DMS153 treated with DMSO at 0.1 percent for 48 hours (cell line): ENCODE measurements around the gene FHDC1.
"Not testable (repeated sequence)": the region's sequence is repeated elsewhere in the genome, so short reads cannot be mapped to it uniquely, and the experiment has no call there.

Experiments used
- DNase-seq: peaks from one replicate; lab custom pipeline; 2025; ENCODE audit not compliant: unreplicated experiment; lab: John Stamatoyannopoulos, UW

The FHDC1 gene, protein sequence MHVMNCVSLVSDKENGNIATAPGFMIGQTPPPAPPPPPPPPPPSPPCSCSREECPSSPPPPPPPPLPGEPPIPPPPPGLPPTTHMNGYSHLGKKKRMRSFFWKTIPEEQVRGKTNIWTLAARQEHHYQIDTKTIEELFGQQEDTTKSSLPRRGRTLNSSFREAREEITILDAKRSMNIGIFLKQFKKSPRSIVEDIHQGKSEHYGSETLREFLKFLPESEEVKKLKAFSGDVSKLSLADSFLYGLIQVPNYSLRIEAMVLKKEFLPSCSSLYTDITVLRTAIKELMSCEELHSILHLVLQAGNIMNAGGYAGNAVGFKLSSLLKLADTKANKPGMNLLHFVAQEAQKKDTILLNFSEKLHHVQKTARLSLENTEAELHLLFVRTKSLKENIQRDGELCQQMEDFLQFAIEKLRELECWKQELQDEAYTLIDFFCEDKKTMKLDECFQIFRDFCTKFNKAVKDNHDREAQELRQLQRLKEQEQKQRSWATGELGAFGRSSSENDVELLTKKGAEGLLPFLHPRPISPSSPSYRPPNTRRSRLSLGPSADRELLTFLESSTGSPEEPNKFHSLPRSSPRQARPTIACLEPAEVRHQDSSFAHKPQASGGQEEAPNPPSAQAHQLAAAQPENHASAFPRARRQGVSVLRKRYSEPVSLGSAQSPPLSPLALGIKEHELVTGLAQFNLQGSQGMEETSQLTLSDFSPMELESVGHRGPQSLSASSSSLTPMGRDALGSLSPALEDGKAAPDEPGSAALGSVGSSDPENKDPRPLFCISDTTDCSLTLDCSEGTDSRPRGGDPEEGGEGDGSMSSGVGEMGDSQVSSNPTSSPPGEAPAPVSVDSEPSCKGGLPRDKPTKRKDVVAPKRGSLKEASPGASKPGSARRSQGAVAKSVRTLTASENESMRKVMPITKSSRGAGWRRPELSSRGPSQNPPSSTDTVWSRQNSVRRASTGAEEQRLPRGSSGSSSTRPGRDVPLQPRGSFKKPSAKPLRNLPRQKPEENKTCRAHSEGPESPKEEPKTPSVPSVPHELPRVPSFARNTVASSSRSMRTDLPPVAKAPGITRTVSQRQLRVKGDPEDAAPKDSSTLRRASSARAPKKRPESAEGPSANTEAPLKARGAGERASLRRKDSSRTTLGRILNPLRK

GRCh38 chr4:152935631-152936445 is at the start of gene FHDC1:
FHDC1 (plus strand) TSS chr4:152936323; CDS start chr4:152943058, 6,735 bp downstream.
- DNase-seq = peak; percentile 89

- no peak for DNase-seq
These were observed 48.1 kb upstream of the FHDC1 start for GRCh38 chr4:152887981-152888380.

DNA sequence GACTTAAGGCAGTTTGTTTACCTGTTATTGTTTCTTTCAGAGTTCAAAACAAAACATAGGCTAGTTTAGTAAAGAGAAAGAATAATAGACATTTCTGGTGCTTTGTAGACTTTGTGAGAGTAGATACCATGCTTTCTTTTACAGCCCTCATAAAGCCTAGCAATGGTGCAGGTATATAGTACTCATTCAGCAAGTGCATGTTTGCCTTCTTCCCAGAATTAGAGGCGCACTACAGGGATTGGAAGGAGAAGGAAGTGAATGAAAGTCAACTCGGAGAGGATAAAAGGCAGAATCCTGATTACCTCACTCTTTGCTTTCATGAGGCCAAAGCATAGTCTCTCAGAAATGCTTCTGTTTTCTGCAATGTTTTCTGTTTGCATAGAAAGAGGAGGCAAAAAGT is 43.1 kb upstream of the FHDC1 start:
- no peak for DNase-seq

- no peak for DNase-seq
These were observed 41.5 kb upstream of the FHDC1 start for GRCh38 chr4:152894673-152895072.

DNA sequence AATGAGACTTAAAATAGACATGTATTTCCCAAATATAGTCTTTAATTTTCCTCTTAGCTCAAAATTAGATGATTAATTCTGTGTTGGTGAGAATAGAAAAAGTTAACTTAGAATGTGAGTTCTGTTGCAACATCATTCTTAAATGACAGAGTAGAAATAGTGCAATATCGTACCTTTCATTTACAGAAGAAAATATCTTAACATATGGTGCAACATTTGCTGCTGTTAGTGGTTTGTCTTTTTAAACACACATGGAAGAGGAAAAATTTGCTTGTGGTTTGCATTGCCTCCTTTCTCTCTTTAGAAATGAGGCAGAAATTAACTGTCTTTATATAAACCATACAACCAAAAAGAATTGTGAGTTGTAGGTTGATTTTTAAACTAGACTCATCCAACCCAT is 39.3 kb upstream of the FHDC1 start:
- no peak for DNase-seq

DNA sequence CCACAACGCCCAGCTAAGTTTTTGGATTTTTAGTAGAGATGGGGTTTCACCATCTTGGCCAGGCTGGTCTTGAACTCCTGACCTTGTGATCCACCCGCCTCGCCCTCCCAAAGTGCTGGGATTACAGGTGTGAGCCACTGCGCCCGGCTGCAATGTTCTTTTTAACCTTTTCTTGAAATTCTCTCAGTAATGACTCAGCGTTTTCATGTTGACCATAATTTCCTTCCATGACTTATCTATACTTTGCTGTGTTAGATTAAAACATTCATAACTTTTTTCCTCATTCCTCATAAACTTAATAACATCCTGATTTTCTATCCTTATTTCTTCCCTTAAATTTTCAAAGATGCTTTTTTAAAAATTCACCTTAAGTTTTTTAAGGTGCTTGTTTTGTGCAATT is 38.0 kb upstream of the FHDC1 start:
- DNase-seq = not testable (repeated sequence)

DNA sequence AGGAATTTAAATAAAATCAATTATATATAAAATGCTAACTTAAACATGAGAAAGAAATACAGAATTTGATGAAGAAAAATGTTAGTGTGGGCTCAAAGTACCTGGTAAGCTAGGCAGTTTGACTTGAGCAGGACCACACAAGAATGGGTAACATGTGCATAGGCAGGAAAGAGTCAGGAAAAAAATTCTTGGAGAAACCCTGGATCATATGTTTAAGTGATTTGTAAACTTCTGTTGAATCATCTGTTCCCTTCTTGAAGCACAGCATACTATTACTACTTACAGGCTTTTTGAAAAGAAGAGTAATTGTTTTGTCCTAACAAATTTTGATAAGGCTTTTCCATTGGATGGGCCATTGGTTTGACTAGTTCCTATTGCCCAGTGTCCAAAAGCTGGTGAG is 37.5 kb upstream of the FHDC1 start:
- DNase-seq = no peak

DNA sequence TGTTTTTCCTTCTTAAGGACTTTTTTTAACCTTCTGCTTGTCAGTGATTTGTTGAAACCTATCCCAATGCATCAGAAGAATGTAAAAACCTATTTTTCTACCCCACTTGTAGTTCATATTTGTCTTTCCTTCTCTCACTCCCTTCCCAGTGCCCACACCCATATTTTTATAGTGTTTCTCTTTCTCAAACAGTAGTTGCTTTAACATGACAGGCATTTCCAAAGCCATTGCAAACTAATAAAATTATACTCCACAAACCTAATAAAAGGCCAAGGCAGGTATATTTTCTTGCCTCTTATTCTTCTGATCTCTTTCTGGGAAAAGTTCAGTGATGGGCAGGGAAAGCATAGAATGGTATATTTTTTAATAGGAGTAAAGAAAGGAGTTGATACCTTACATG is 35.7 kb upstream of the FHDC1 start:
- no peak for DNase-seq

GRCh38 chr4:152901205-152901604 is 34.9 kb upstream of the FHDC1 start:
- no peak for DNase-seq

DNA sequence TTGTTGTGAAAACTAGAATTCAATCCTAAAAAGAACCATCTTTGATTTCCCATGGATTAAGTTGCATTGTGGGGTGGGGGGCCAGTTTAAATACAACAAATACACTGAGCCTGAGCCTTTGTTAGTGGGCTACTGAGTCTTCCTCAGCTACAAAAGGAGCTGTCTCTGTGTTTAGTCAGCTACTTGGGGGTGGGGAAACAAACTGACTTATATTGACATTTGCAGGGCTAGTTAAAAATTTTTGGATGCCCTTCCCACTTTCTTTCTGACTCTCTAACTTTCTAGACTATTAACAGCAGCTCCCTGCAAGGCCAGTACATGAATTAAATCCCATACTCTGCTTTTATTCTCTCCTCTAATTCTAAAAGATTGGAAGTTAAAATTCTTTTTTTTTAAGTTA is 32.5 kb upstream of the FHDC1 start:
- no peak for DNase-seq

DNA sequence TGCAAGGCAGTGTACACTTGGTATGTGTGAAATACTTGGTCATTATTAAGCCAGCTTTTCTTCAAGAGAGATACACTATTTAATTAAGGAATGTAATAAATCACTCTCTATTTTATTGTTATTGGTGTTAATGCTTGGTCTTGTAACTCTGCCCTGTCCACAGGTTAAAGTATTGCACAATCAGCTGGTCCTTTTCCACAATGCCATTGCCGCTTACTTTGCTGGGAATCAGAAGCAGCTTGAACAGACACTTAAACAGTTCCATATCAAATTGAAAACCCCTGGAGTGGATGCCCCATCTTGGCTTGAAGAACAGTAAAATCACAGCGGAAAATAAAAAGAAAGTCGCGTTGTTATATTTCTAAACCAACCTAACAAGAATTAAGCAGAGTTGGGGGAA is 26.2 kb upstream of the FHDC1 start:
- DNase-seq = no peak

DNA sequence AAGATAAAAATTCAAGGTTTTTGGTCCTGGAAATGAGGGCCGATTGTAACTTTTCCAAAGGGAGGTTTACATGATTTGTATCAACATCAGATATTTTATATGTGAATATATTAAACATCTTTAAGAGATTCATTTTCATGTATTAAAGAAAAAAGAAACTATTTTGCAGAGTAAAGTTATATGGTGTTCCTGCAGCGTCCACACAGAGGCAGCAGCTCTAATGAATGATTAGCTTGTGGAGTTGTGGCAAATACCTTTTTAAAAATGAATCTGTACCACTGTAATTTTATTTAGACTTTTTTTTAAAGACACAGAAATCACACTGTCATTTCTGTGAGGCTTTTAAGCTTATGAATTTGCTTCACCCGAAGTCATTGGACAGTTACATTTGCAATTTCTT is 25.6 kb upstream of the FHDC1 start:
- no peak for DNase-seq

DNA sequence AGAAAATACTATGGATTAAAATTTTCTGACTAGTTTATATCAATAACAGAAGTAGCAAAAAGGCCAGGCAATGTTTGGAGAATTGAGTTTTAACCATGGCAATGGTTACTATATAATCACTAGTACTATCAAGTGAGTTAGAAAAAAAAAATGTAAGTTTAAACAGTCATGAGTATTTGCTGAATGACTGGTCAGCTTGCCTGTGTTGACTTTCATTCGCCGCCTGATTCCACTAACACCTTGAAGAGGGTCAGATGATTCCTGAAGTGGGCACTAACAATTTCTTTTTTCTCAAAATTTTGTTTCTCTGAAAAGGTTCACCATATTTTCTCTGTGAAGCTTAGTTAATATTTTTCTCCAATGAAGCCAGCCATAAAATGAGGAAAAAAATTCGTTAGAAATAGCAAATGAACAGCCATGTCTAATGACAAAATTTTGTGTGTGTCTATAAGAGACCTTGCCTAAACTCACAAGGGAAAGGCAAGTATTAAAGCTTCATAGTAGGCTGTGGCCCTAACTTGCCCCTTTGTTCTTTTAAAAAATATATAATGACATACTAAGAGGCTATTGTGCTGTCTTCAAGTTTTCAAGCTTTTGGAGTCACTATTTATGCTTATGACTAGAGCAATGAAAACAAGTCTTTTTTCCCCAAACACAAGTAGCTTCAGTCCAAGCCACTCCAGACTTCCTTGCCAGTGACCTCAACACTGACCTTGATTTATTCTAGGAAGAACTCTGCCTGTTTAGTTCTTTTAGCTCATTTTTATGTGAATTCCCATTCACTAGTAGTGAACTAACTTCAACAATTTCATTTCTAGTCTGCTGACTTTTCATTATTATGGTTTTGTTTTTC is 18.4 kb upstream of the FHDC1 start:
- no peak for DNase-seq

- no peak for DNase-seq
These were observed 16.3 kb upstream of the FHDC1 start for GRCh38 chr4:152919826-152920225.

DNA sequence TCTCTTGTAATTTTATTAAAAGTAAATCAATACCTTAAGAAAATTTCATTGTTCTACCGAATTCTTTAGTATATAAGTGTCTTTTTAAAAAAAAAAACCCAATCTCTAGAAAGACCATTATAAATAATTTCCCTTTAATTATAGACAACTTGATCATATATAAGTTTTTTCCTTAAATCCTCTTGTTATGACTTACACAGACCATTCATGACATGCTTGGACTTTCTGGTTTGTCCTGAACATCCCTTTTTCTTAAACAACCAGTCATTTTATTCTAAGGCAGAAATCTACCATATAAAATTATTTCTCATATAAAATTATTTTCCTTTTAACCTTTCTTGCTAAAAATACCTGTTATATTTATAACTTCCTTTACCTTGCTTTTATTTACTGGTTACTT is 15.4 kb upstream of the FHDC1 start:
- no peak for DNase-seq

- no peak for DNase-seq
These were observed 14.8 kb upstream of the FHDC1 start for GRCh38 chr4:152921284-152921683.

DNA sequence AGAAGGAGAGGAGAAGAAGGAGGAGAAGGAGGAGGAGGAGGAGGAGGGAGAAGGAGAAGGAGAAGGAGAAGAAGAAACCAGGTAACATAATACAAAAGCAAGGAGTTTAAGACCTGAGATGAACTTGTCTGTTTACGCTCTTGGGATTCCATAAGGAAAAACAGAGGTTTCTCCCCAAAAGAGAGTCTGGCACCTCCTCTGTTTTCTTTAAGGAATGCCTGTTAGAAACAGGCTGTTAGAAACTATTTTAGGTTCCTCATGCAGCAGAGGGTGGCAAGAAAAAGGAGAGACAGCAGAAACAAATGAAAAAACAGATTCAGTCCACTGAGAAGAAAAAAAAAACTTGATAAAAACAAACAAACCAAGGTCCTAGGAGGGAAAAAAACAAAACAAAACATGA is 10.3 kb upstream of the FHDC1 start:
- DNase-seq = no peak

- DNase-seq = no peak
These were observed 9.2 kb upstream of the FHDC1 start for GRCh38 chr4:152926959-152927358.

DNA sequence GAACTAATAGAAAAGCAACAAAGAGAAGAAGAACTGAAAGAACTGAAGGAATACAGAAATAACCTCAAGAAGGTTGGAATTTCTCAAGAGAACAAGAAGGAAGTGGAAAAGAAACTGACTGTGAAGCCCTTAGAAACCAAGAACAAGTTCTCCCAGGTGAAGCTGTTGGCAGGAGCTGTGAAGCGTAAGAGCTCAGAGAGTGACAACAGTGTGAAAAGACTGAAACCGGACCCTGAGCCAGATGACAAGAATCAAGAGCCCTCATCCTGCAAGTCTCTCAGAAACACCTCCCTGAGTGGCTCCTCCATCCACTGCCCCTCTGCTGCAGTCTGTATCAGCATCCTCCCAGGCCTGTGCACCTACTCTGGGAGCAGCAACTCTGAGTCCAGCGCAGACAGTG is 8.4 kb upstream of the FHDC1 start:
- DNase-seq = no peak

- DNase-seq = no peak
These were observed 7.8 kb upstream of the FHDC1 start for GRCh38 chr4:152928286-152928685.
